Measurements from ENCODE around the gene MGRN1.

MGRN1 gene

GRCh38 chr16:4713663-4714501 lies 89.3 kb downstream of the MGRN1 start (continued):
- no peak for TF ChIP-seq TSHZ2 (CRISPR knock-in tag; IDR thresholded peaks at IDR 0.05)

GRCh38 chr16:4714996-4715395 lies 90.4 kb downstream of the MGRN1 start:
- ATAC-seq, result no peak
- TF ChIP-seq PPARA (CRISPR knock-in tag; IDR thresholded peaks at IDR 0.05; ENCODE audit: borderline replicate concordance), result no peak
- no peak for TF ChIP-seq POU6F1 (CRISPR knock-in tag; IDR thresholded peaks at IDR 0.05; ENCODE audit: borderline replicate concordance, low read depth)
- no peak for TF ChIP-seq ESRRG (CRISPR knock-in tag; IDR thresholded peaks at IDR 0.05)
- TF ChIP-seq ISL1 (CRISPR knock-in tag; IDR thresholded peaks at IDR 0.05), result no peak
- TF ChIP-seq SNAI2 (CRISPR knock-in tag; IDR thresholded peaks at IDR 0.05), result no peak

- ATAC-seq, result no peak
- TF ChIP-seq BACH2 (CRISPR knock-in tag; IDR thresholded peaks at IDR 0.05; ENCODE audit: borderline replicate concordance) (no peak), OSR1 (CRISPR knock-in tag; IDR thresholded peaks at IDR 0.05) (no peak), ISL1 (CRISPR knock-in tag; IDR thresholded peaks at IDR 0.05) (no peak), SNAI2 (CRISPR knock-in tag; IDR thresholded peaks at IDR 0.05) (no peak), ZNF565 (CRISPR knock-in tag; conservative IDR thresholded peaks at IDR 0.05; ENCODE audit: low read depth) (no peak), ZFP3 (CRISPR knock-in tag; IDR thresholded peaks at IDR 0.05) (no peak), CREB5 (CRISPR knock-in tag; IDR thresholded peaks at IDR 0.05; ENCODE audit: low read depth) (no peak), CSDC2 (CRISPR knock-in tag; IDR thresholded peaks at IDR 0.05) (no peak), TCF4 (CRISPR knock-in tag; IDR thresholded peaks at IDR 0.05; ENCODE audit: borderline replicate concordance) (no peak), ZNF8 (CRISPR knock-in tag; IDR thresholded peaks at IDR 0.05) (no peak), CSRNP3 (CRISPR knock-in tag; IDR thresholded peaks at IDR 0.05) (no peak), ARNTL (CRISPR knock-in tag; IDR thresholded peaks at IDR 0.05; ENCODE audit: borderline replicate concordance, low read depth) (no peak), TSHZ2 (CRISPR knock-in tag; IDR thresholded peaks at IDR 0.05) (no peak), ESRRG (CRISPR knock-in tag; IDR thresholded peaks at IDR 0.05) (no peak)
These were observed 93.8 kb downstream of the MGRN1 start for GRCh38 chr16:4718466-4718865.

All from SK-N-SH treated with all-trans-retinoic acid at 6 μM for 48 hours (cell line).